WTC11 (cell line): ENCODE results near the gene MAOA. TPM values are rescaled to one million over a fixed set of nuclear protein-coding genes. Genes with fewer than 3 reads are reported as not detected.
A peak's percentile ranks its signal among the peaks of the same experiment; 100 is the strongest.
"Not testable (repeated sequence)": the region's sequence is repeated elsewhere in the genome, so short reads cannot be mapped to it uniquely, and the experiment has no call there.

ENCODE experiments used
- ATAC-seq: fragments of 200-7000 bp; cut with Tn5 transposase; 2 replicates; pipeline ENCODE4 v1.10.0; 2021; ENCODE audit warnings: mild to moderate bottlenecking, moderate library complexity
- CTCF ChIA-PET: fragments of 300-600 bp; sonication (Branson Sonifier 250); formaldehyde crosslinking; loops from one replicate; lab custom pipeline; 2021; ENCODE audit warnings: antibody characterized with exemption; lab: Charles Lee
- POLR2A ChIA-PET: fragments of 350-600 bp; sonication (Branson Sonifier 250); formaldehyde crosslinking; loops from one replicate; lab custom pipeline; 2021; ENCODE audit warnings: antibody characterized with exemption; lab: Charles Lee
- DNase-seq: peaks from one replicate; pipeline ENCODE4 v3.0.0; 2021; ENCODE audit warnings: low spot score
- H3K27ac Mint-ChIP-seq: 2 replicates; pipeline ENCODE4 v1.8.0; 2021; ENCODE audit warnings: mixed read lengths
- H3K27me3 Mint-ChIP-seq: 2 replicates; pipeline ENCODE4 v1.8.0; 2021; ENCODE audit warnings: low read depth, mild to moderate bottlenecking, moderate library complexity, mixed read lengths
- H3K36me3 Mint-ChIP-seq: 2 replicates; pipeline ENCODE4 v1.8.0; 2021; ENCODE audit warnings: mixed read lengths
- H3K4me1 Mint-ChIP-seq: 2 replicates; pipeline ENCODE4 v1.8.0; 2022; ENCODE audit warnings: mixed read lengths
- H3K4me3 Mint-ChIP-seq: 2 replicates; pipeline ENCODE4 v1.8.0; 2021; ENCODE audit warnings: mild to moderate bottlenecking, moderate library complexity, mixed read lengths
- H3K9me3 Mint-ChIP-seq: 2 replicates; pipeline ENCODE4 v1.8.0; 2021; ENCODE audit warnings: mixed read lengths
- ATF3 ChIP-seq: sonication (generic); formaldehyde crosslinking; conservative IDR thresholded peaks from 2 replicates; pipeline ENCODE4 v1.8.1; 2022; ENCODE audit warnings: mild to moderate bottlenecking, missing genetic modification reagents
- CBFB ChIP-seq: sonication (generic); formaldehyde crosslinking; IDR thresholded peaks from 2 replicates; pipeline ENCODE4 v1.8.1; 2022; ENCODE audit warnings: mild to moderate bottlenecking, low read depth, missing genetic modification reagents
- E2F1 ChIP-seq: sonication (generic); formaldehyde crosslinking; IDR thresholded peaks from 2 replicates; pipeline ENCODE4 v1.8.0; 2022; ENCODE audit warnings: mild to moderate bottlenecking, missing genetic modification reagents
- FOXP1 ChIP-seq: sonication (generic); formaldehyde crosslinking; IDR thresholded peaks from 2 replicates; pipeline ENCODE4 v1.8.0; 2022; ENCODE audit warnings: missing genetic modification reagents, mild to moderate bottlenecking, moderate library complexity, borderline replicate concordance
- GABPB1 ChIP-seq: sonication (generic); formaldehyde crosslinking; IDR thresholded peaks from 2 replicates; pipeline ENCODE4 v1.8.1; 2023; ENCODE audit warnings: mild to moderate bottlenecking, missing genetic modification reagents
- KAT7 ChIP-seq: sonication (generic); formaldehyde crosslinking; IDR thresholded peaks from 2 replicates; pipeline ENCODE4 v1.8.1; 2023; ENCODE audit warnings: missing genetic modification reagents, mild to moderate bottlenecking, borderline replicate concordance
- NFYB ChIP-seq: sonication (generic); formaldehyde crosslinking; conservative IDR thresholded peaks from 2 replicates; pipeline ENCODE4 v1.8.0; 2022; ENCODE audit warnings: low read depth, missing genetic modification reagents
- OVOL2 ChIP-seq: fragments of 250-450 bp; sonication (Bioruptor Pico); IDR thresholded peaks from 2 replicates; pipeline ENCODE4 v1.9.0; 2021; ENCODE audit warnings: mild to moderate bottlenecking, borderline replicate concordance
- PRDM15 ChIP-seq: sonication (generic); formaldehyde crosslinking; IDR thresholded peaks from 2 replicates; pipeline ENCODE4 v1.8.0; 2022; ENCODE audit warnings: missing genetic modification reagents
- TEAD4 ChIP-seq: sonication (generic); formaldehyde crosslinking; IDR thresholded peaks from 2 replicates; pipeline ENCODE4 v1.8.0; 2022; ENCODE audit warnings: mild to moderate bottlenecking, missing genetic modification reagents
- ZNF281 ChIP-seq: sonication (generic); formaldehyde crosslinking; IDR thresholded peaks from 2 replicates; pipeline ENCODE4 v1.8.0; 2023; ENCODE audit warnings: mild to moderate bottlenecking, missing genetic modification reagents
- ZNF423 ChIP-seq: fragments of 250-450 bp; sonication (Bioruptor Pico); IDR thresholded peaks from 2 replicates; pipeline ENCODE4 v2.1.2; 2022; ENCODE audit warnings: mild to moderate bottlenecking, moderate library complexity
- ZNF512 ChIP-seq: sonication (generic); formaldehyde crosslinking; IDR thresholded peaks from 2 replicates; pipeline ENCODE4 v1.8.1; 2022; ENCODE audit warnings: missing genetic modification reagents, borderline replicate concordance
- total RNA-seq: library from RNA; stranded (reverse); gene quantifications from 3 replicates; pipeline ENCODE4 v1.2.3, GENCODE V29; 2021

MAOA gene
- total RNA-seq, 1 experiment from 2014 or later: 6.0 TPM

GRCh38 chrX:43618366-43619205 is 37.5 kb upstream of the MAOA start:
- H3K36me3 Mint-ChIP-seq: peaks cover 6% of the 10 kb centered on the region; the same call in 1 of the 2 replicates
- H3K4me3 Mint-ChIP-seq: peak overlapping the region; percentile 27
- H3K27ac Mint-ChIP-seq: peak overlapping the region; percentile 98
- ChIA-PET CTCF (interaction anchor here (1.0 kb wide), 1 partner anchor 132 kb away, joined by 4 read pairs; no protein-coding TSS in a partner anchor), POLR2A (no interaction called here)
- peaks cover 62% of the 10 kb centered on the region for H3K4me1 Mint-ChIP-seq
- TF ChIP-seq ZNF512 (CRISPR knock-in tag) (peak; percentile 88; the same call in 1 of the 2 replicates), ZNF281 (no peak)
- no peaks in the 10 kb centered on the region for H3K9me3 Mint-ChIP-seq
- peak; percentile 9 for DNase-seq
- H3K27me3 Mint-ChIP-seq: no peaks in the 10 kb centered on the region; the same call in 1 of the 2 replicates
- peak; percentile 92 for ATAC-seq

- DNase-seq, POLR2A ChIA-PET, H3K9me3 Mint-ChIP-seq, CTCF ChIA-PET, H3K27me3 Mint-ChIP-seq, H3K36me3 Mint-ChIP-seq, ATAC-seq, H3K4me3 Mint-ChIP-seq: not testable (repeated sequence)
- Mint-ChIP-seq H3K27ac (peak overlapping the region; percentile 89), H3K4me1 (peaks cover 60% of the 10 kb centered on the region)
Measured at GRCh38 chrX:43619861-43620260, 36.2 kb upstream of the MAOA start.

- H3K27me3 Mint-ChIP-seq: peaks cover 7% of the 10 kb centered on the region
- H3K4me3 Mint-ChIP-seq: no peak overlapping the region
- TF ChIP-seq TEAD4 (CRISPR knock-in tag): no peak
- no peak for TF ChIP-seq E2F1 (CRISPR knock-in tag)
- TF ChIP-seq GABPB1 (CRISPR knock-in tag): no peak
- no peak for TF ChIP-seq ZNF423
- no peak for TF ChIP-seq KAT7
- no peak for TF ChIP-seq NFYB
- TF ChIP-seq PRDM15 (CRISPR knock-in tag): no peak
- no peak for TF ChIP-seq FOXP1
- no peak for TF ChIP-seq ATF3 (CRISPR knock-in tag)
- TF ChIP-seq CBFB (CRISPR knock-in tag): no peak
- no peak for TF ChIP-seq OVOL2 (CRISPR knock-in tag)
- DNase-seq (no peak), ATAC-seq (no peak)
- CTCF ChIA-PET: no interaction called here
- H3K27ac Mint-ChIP-seq: no peak overlapping the region
- POLR2A ChIA-PET: no interaction called here
- H3K36me3 Mint-ChIP-seq: peaks cover 5% of the 10 kb centered on the region; the same call in 1 of the 2 replicates
- H3K9me3 Mint-ChIP-seq: no peaks in the 10 kb centered on the region
- H3K4me1 Mint-ChIP-seq: peaks cover 19% of the 10 kb centered on the region
Measured at GRCh38 chrX:43627147-43627546, 29.0 kb upstream of the MAOA start.
